ENCODE measurements around the gene LILRA6. TPM values are rescaled to one million over a fixed set of nuclear protein-coding genes. Genes with fewer than 3 reads are reported as not detected.
A peak's percentile ranks its signal among the peaks of the same experiment; 100 is the strongest.

LILRA6 gene
- total and polyA plus RNA-seq, 2 of the 13 experiments (the other 11 are each of a cell fraction or from before 2014, with no cell fraction given): not detected

DNA sequence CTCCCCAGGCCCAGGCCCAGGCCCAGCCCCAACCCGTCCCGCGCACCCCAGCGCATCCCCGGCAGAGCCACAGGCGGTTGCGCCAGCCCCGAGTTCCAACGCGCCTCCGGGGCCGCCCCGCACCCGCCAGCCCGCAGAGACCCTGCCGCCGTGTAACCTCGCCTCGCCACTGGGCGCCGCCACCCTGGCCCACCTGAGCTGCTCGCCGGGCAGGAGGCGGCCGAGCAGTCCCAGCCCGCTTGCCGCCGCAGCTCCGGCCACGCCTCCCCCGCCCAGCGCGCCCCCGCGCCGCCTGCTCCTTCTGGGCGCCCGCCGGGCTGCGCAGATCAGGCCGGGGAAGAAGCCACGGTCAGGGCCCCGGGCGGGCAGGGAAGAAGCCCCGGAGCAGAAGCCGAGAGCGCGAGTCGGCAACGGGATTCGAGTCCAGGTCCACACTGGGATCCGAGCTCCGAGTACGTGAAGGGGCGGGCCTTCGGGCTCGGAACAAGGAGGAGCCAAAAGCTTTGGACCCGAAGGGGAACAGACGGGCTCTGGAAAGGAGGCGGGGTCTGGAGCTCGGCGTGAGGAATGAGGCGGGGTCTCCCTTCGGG is 53.4 kb downstream of the LILRA6 start, which contains the start of gene MBOAT7:
Gene MBOAT7 (minus strand): TSS at position 436 of the 590 bp plus-strand sequence. CDS start 1,072 bp downstream, outside the sequence.
- 0% methylated on average over 27 of the region's 64 CpGs for WGBS (ENCODE audit: low lambda C conversion rate)
- in situ Hi-C loops (cut with HindIII; ENCODE audit: extremely low pct_ligation_motif_present, low pct_unique_long_range_greater_than_20kb) (no loop called here), intact Hi-C loops (cut with micrococcal nuclease; ENCODE audit: unreplicated experiment) (no loop called here)
- Histone ChIP-seq H3K4me3 (replicated peaks in 1 of 3; ENCODE audit: insufficient read depth in 1 of 3, low read depth in 2 of 3, low read length in 3 of 3) (peak within 1 kb of the TSS; percentile 73 to 88 (median 74)), H4K20me1 (ENCODE audit: insufficient read depth, low read length) (no peaks in the 10 kb centered on the region), H2AFZ (ENCODE audit: low read length) (no peak within 1 kb of the TSS), H3K4me1 (ENCODE audit: insufficient read depth, low read length) (peaks cover 40% of the 10 kb centered on the region), H3K36me3 (replicated peaks in 1 of 2; ENCODE audit: control insufficient read depth in 1 of 2, insufficient read depth in 2 of 2, low read length in 2 of 2) (peaks cover 6 to 22% of the 10 kb centered on the region in 2 experiments; a peak in 4 of 5 replicates), H3K9me3 (ENCODE audit: low read length) (no peaks in the 10 kb centered on the region), H3K27ac (ENCODE audit: extremely low read length, insufficient read depth, low read length) (peak within 1 kb of the TSS; percentile 96), H3K4me2 (ENCODE audit: low read depth, low read length) (peak within 1 kb of the TSS; percentile 95), H3K27me3 (ENCODE audit: control insufficient read depth in 1 of 2, insufficient read depth in 2 of 2, low read length in 2 of 2) (no peaks in the 10 kb centered on the region), H3K9ac (ENCODE audit: insufficient read depth, low read depth, low read length) (peak within 1 kb of the TSS; percentile 92), H3K79me2 (ENCODE audit: insufficient read depth, low read length) (peaks cover 28% of the 10 kb centered on the region)
- ChIA-PET CTCF (ENCODE audit: low intra/inter-chr PET ratio, low total read pairs) (interaction anchor here (2.0 kb wide), 1 partner anchor 42 kb away, joined by 7 read pairs; no protein-coding TSS in a partner anchor), POLR2A (interaction anchor here (0.6 to 4.9 kb wide), 22 partner anchors 12 to 1465 kb away, joined by 3 to 306 read pairs (median 5); partner anchors contain the start of genes CNOT3, LENG1, LENG9 and MYADM)
- FAIRE-seq (no peak), DNase-seq (ENCODE audit: low spot score) (no peak), ATAC-seq (peak; percentile 67)
- BruUV-seq (replicated peaks): no TSS peak
- TF ChIP-seq, protein P1, sequence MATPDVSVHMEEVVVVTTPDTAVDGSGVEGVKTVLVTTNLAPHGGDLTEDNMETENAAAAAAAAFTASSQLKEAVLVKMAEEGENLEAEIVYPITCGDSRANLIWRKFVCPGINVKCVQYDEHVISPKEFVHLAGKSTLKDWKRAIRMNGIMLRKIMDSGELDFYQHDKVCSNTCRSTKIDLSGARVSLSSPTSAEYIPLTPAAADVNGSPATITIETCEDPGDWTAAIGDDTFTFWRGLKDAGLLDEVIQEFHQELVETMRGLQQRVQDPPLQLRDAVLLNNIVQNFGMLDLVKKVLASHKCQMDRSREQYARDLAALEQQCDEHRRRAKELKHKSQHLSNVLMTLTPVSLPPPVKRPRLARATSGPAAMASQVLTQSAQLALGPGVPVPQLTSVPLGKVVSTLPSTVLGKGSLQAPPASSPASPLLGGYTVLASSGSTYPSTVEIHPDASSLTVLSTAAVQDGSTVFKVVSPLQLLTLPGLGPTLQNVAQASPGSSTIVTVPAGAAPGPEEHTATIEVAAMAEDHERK (CRISPR knock-in tag; IDR thresholded peaks at IDR 0.05; ENCODE audit: low read depth): no peak
- TF ChIP-seq PTBP1 (IDR thresholded peaks at IDR 0.05; ENCODE audit: low read depth, low read length, poor library complexity, severe bottlenecking) (no peak), SIX4 (CRISPR knock-in tag; IDR thresholded peaks at IDR 0.05) (no peak), SKI (IDR thresholded peaks at IDR 0.05; ENCODE audit: partially characterized antibody) (peak; percentile 52), RARA (CRISPR knock-in tag; IDR thresholded peaks at IDR 0.05) (0 out of 2 replicates have a peak, but pooled peaks have one; percentile 11), RNF2 (conservative IDR thresholded peaks at IDR 0.05; ENCODE audit: low read depth) (0 out of 2 replicates have a peak, but pooled peaks have one; percentile 33), LCORL (IDR thresholded peaks at IDR 0.05) (no peak), LCORL (CRISPR knock-in tag; IDR thresholded peaks at IDR 0.05) (no peak; the same call in 1 of the 2 replicates), ZNF546 (CRISPR knock-in tag; conservative IDR thresholded peaks at IDR 0.05) (0 out of 2 replicates have a peak, but pooled peaks have one; percentile 44), POLR2AphosphoS2 (IDR thresholded peaks at IDR 0.05; ENCODE audit: low read depth, low read length) (no peak), ZBTB38 (CRISPR knock-in tag; IDR thresholded peaks at IDR 0.05) (peak; percentile 46; the same call in 1 of the 2 replicates), ZNF232 (CRISPR knock-in tag; IDR thresholded peaks at IDR 0.05; ENCODE audit: borderline replicate concordance) (peak; percentile 20; the same call in 1 of the 2 replicates), MED13 (CRISPR knock-in tag; IDR thresholded peaks at IDR 0.05) (0 out of 2 replicates have a peak, but pooled peaks have one; percentile 46), ZNF451 (CRISPR knock-in tag; IDR thresholded peaks at IDR 0.05) (peak; percentile 79; the same call in 1 of the 2 replicates), YEATS2 (CRISPR knock-in tag; IDR thresholded peaks at IDR 0.05; ENCODE audit: borderline replicate concordance) (peak; percentile 36; the same call in 1 of the 2 replicates), RFX5 (IDR thresholded peaks at IDR 0.05; ENCODE audit: low read depth, low read length) (no peak), ZNF570 (CRISPR knock-in tag; IDR thresholded peaks at IDR 0.05; ENCODE audit: borderline replicate concordance) (no peak), ZFP41 (CRISPR knock-in tag; IDR thresholded peaks at IDR 0.05; ENCODE audit: borderline replicate concordance) (no peak), AKAP8 (CRISPR knock-in tag; IDR thresholded peaks at IDR 0.05) (no peak), ELF4 (CRISPR knock-in tag; IDR thresholded peaks at IDR 0.05; ENCODE audit: borderline replicate concordance) (no peak), TOPORS (CRISPR knock-in tag; IDR thresholded peaks at IDR 0.05) (no peak), ATF7-NPFF (CRISPR knock-in tag; IDR thresholded peaks at IDR 0.05; ENCODE audit: low read depth) (peak; percentile 50), ZNF253 (CRISPR knock-in tag; IDR thresholded peaks at IDR 0.05; ENCODE audit: borderline replicate concordance) (no peak), ZNF350 (CRISPR knock-in tag; IDR thresholded peaks at IDR 0.05; ENCODE audit: borderline replicate concordance, low read depth) (0 out of 2 replicates have a peak, but pooled peaks have one; percentile 11)
- TF ChIP-seq, protein P2, sequence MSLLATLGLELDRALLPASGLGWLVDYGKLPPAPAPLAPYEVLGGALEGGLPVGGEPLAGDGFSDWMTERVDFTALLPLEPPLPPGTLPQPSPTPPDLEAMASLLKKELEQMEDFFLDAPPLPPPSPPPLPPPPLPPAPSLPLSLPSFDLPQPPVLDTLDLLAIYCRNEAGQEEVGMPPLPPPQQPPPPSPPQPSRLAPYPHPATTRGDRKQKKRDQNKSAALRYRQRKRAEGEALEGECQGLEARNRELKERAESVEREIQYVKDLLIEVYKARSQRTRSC (CRISPR knock-in tag; IDR thresholded peaks at IDR 0.05; ENCODE audit: low read depth): 0 out of 2 replicates have a peak, but pooled peaks have one; percentile 47

All from HepG2 (cell line).